ENCODE data around the gene SMIM10L2A.
"Not testable (repeated sequence)": the region's sequence is repeated elsewhere in the genome, so short reads cannot be mapped to it uniquely, and the experiment has no call there.

SMIM10L2A gene

DNA sequence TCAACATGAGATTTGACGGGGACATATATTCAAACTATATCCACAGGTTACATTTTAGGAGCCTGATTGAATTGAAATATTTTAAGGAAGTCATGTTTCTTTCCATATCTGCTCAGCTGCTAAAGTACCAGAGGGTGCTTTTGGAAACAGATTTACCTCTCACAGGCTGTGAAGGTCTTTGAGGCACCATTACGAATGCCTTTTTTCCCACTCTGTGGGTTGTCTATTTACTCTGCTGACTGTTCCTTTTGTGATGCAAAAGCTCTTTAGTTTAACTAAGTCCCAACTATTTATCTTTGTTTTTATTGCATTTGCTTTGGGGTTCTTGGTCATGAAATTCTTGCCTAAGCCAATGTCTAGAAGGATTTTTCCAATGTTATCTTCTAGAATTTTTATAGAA, 40.0 kb downstream of the SMIM10L2A start:
- DNase-seq: not testable (repeated sequence)

DNA sequence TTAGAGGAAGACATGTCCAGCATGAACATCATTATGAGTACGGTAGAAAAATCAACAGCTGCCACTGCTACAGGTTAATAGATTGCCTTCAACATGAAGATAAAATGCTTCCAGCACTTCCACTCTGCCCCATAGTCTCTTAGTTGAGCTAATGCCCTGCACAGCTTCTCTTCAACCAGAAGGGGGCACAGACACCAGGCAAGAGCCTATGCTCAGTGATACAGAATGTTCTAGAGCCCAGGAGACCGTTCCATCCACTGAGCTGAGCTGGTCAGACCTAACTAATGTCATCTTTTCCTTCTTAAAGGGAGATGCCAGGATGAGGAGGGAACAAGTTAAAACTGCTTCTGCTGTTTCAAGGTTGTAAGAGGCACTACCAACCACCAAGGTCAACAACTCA, 42.2 kb downstream of the SMIM10L2A start:
- DNase-seq: no peak

DNA sequence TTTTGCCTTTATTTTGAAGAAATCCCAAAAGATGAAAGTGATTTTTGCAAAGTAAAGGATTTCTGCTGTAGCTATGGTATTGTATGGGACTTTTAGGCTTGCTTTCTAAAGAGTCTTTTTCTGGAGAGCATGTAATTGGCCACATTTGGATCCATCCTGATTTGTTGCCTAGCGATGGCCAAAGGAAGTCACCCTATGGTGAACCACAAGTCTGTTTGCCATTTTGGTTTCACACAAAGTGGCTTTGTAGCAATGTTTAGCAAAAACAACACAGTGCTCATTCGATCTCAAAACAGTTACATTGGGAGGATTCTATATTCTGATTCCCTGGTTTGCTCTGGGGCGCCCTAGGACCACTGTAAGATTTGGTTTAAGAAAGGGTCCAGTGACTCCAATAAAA, 54.6 kb downstream of the SMIM10L2A start:
- DNase-seq: no peak

DNA sequence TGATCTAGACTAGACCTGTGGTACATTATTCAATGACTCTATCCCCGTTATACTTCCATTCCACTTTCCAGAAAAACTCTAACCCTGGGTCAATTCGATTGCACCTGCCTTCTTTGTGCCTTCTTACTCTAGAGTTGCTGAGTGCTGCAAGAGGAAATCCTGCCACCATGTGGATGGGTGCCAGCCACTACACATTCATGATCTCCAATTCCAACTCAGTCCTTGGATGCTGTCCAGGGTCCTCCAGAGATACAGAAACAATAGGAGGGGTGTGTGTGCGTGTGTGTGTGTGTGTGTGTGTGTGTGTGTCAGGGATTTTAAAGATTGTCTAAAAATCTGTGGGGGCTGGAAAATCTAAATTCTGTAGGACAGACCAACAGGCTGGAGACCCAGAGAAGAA, 55.8 kb downstream of the SMIM10L2A start:
- DNase-seq: peak; percentile 16 to 39

Data from activated CD4-positive, alpha-beta T cell treated with anti-CD3 and anti-CD28 coated beads, Interleukin-2, amount 50 U/mL, for 48 hours (primary cell).